ENCODE results near the gene STAT2. TPM values are rescaled to one million over a fixed set of nuclear protein-coding genes. Genes with fewer than 3 reads are reported as not detected.

The STAT2 gene
- total and polyA plus RNA-seq, 4 donors, result 64.8 to 218 (median 103) TPM

- 0% methylated on average over 45 of the region's 45 CpGs for WGBS, 2 donors
- no peak for TF ChIP-seq CTCF (IDR thresholded peaks at IDR 0.05; ENCODE audit: control extremely low read depth, extremely low read depth)
- Histone ChIP-seq H3K36me3 (ENCODE audit: control insufficient read depth in 4 of 4, insufficient read depth in 4 of 4, low read length in 4 of 4) (no peaks in the 10 kb centered on the region), H3K9ac (ENCODE audit: insufficient read depth in 1 of 2, low read length in 2 of 2) (peak within 1 kb of the TSS; percentile 94 to 95), H3K4me1 (ENCODE audit: control insufficient read depth in 5 of 5, insufficient read depth in 5 of 5, low read length in 5 of 5) (peaks cover 0 to 14% (median 8%) of the 10 kb centered on the region in 5 donors), H3K27ac (ENCODE audit: low read depth in 1 of 2, low read length in 1 of 2) (peak within 1 kb of the TSS; percentile 92 to 98), H3K9me3 (ENCODE audit: control insufficient read depth in 4 of 4, insufficient read depth in 3 of 4, low read length in 3 of 4) (no peaks in the 10 kb centered on the region), H3K27me3 (ENCODE audit: control insufficient read depth in 3 of 3, insufficient read depth in 3 of 3, low read length in 2 of 3) (no peaks in the 10 kb centered on the region), H3K4me3 (peak within 1 kb of the TSS; percentile 50)
- peak; percentile 97 to 99 (median 98) for DNase-seq
- peak; percentile 99 for ATAC-seq (ENCODE audit: insufficient read depth, low FRiP score)
Measured at GRCh38 chr12:56333679-56334489, 26.0 kb downstream of the STAT2 start, which contains the start of gene PAN2. Gene PAN2, minus strand, starts transcription at chr12:56334000. Its CDS starts 906 bp downstream, at chr12:56333094.

DNA sequence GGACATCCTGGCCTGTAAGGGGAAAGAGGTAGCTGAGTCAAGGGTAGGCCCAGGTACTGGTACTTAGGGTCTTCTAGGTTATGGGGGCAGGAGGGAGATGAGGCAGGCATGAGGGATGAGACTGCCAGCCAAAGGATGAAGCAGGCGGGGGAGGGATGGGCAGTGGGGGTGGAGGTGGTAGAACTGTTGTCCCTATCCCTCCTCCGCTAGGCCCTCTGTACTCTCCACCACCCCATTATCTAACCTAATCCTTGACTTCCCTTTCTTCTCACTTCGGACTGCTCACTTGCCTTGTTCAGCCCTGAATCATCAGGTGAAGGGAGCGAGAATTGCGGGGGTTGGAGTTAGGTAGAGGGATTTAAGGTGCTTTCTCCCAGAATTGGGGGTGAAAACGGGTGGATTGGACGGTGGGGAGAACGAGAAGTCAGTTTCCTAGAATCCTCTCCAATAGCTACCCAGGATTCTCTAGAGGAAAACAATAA lies 26.7 kb downstream of the STAT2 start:
- Histone ChIP-seq H3K9ac (ENCODE audit: insufficient read depth in 1 of 2, low read length in 2 of 2) (peak overlapping the region; percentile 94 to 95), H3K36me3 (ENCODE audit: control insufficient read depth in 4 of 4, insufficient read depth in 4 of 4, low read length in 4 of 4) (peaks cover 0 to under 1% (median 0%) of the 10 kb centered on the region in 4 donors), H3K9me3 (ENCODE audit: control insufficient read depth in 4 of 4, insufficient read depth in 3 of 4, low read length in 3 of 4) (no peaks in the 10 kb centered on the region), H3K4me3 (peak overlapping the region; percentile 50), H3K27ac (ENCODE audit: low read depth in 1 of 2, low read length in 1 of 2) (peak overlapping the region; percentile 92 to 98), H3K27me3 (ENCODE audit: control insufficient read depth in 3 of 3, insufficient read depth in 3 of 3, low read length in 2 of 3) (no peaks in the 10 kb centered on the region), H3K4me1 (ENCODE audit: control insufficient read depth in 5 of 5, insufficient read depth in 5 of 5, low read length in 5 of 5) (peaks cover 0 to 14% (median 8%) of the 10 kb centered on the region in 5 donors)
- WGBS, 2 donors, result 16 to 23% methylated on average over 8 of the region's 8 CpGs
- ATAC-seq (ENCODE audit: insufficient read depth, low FRiP score) (no peak), DNase-seq (no peak)
- no peak for TF ChIP-seq CTCF (IDR thresholded peaks at IDR 0.05; ENCODE audit: control extremely low read depth, extremely low read depth)

GRCh38 chr12:56332512-56333196 lies 27.3 kb downstream of the STAT2 start:
- DNase-seq (no peak), ATAC-seq (ENCODE audit: insufficient read depth, low FRiP score) (no peak)
- Histone ChIP-seq H3K36me3 (ENCODE audit: control insufficient read depth in 4 of 4, insufficient read depth in 4 of 4, low read length in 4 of 4) (peaks cover 0 to 6% (median 1%) of the 10 kb centered on the region in 4 donors), H3K27ac (ENCODE audit: low read depth in 1 of 2, low read length in 1 of 2) (peak overlapping the region; percentile 92 to 98), H3K4me3 (no peak overlapping the region), H3K27me3 (ENCODE audit: control insufficient read depth in 3 of 3, insufficient read depth in 3 of 3, low read length in 2 of 3) (no peaks in the 10 kb centered on the region), H3K9ac (ENCODE audit: insufficient read depth in 1 of 2, low read length in 2 of 2) (peak overlapping the region; percentile 94 to 95), H3K9me3 (ENCODE audit: control insufficient read depth in 4 of 4, insufficient read depth in 3 of 4, low read length in 3 of 4) (no peaks in the 10 kb centered on the region), H3K4me1 (ENCODE audit: control insufficient read depth in 5 of 5, insufficient read depth in 5 of 5, low read length in 5 of 5) (peaks cover 0 to 14% (median 8%) of the 10 kb centered on the region in 5 donors)
- no peak for TF ChIP-seq CTCF (IDR thresholded peaks at IDR 0.05; ENCODE audit: control extremely low read depth, extremely low read depth)
- WGBS, 2 donors, result 97% methylated on average over 11 of the region's 11 CpGs

Data from lung (tissue), 12 donors.